HG02623 (cell line): ENCODE results near the gene KLHDC9.
"Not testable (repeated sequence)": the region's sequence is repeated elsewhere in the genome, so short reads cannot be mapped to it uniquely, and the experiment has no call there.

Source experiments
- ATAC-seq: cut with Tn5 transposase; IDR thresholded peaks from one replicate; pipeline ENCODE4 v1.9.1; 2021; ENCODE audit warnings: moderate library complexity; ENCODE audit not compliant: unreplicated experiment

The KLHDC9 gene

DNA sequence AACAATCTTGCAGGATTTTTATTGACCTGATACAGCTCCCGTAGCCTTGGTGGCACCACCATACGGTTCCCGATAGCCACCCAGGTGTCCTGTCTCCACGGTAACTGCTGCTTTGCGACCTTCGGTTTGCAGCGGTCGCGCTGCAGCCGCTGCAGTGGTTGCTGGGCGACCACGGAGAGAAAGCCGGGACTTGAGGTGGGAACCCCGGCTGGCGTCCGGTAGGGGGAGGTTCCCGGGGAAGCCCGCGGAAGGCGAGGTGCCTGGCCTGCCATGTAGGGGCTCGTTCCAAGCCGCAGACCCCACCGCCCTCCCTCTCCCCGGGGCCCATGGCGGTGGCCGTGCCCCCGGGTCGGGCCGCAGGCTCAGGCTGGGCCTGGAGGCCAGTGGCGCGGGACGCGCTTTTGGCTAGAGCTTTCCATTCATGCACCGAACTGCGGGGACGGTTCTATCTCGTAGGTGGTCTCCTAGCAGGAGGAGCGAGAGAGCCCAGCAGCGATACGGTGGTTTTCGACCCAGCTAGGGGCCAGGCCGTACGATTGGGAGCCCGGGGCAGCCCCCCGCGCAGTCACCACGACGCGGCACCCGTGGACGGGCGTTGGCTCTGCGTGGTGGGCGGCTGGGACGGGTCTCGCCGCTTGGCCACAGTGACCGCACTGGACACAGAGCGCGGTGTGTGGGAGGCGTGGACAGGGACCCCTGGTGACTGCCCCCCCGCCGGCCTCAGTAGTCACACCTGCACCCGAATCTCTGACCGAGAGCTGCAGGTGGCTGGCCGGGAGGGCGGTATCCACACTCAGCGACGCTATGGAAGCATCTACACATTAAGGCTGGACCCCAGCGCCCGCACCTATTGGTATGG lies at the start of gene KLHDC9:
Gene KLHDC9, plus strand, starts transcription at position 152 of the 859 bp plus-strand sequence. Its CDS starts 175 bp downstream, at position 327.
- peak; percentile 74 for ATAC-seq

- ATAC-seq, result no peak
Measured at GRCh38 chr1:161048949-161049722, 49.0 kb upstream of the KLHDC9 start.

- no peak for ATAC-seq
Measured at GRCh38 chr1:161051219-161051618, 46.9 kb upstream of the KLHDC9 start.

DNA sequence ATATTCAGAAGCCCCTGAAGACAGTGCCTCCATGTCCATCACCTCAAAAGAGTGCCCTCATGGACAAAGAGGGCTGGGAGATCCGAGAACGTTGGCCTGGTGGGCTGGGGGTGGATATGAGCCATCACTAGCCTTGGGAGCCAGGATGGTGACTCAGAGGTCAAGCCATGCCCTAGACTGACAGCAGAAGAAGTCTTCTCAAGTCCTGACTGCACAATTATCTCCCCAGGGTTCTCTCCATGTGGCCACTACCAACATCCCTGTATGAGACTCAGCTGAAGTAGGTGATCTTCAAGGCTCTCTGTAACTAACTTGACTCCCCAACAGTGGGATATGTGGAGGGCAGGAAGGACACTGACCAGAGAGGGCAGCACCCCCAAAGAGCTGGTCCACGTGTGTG lies 45.3 kb upstream of the KLHDC9 start:
- no peak for ATAC-seq

- ATAC-seq, result no peak
Measured at GRCh38 chr1:161054232-161054631, 43.9 kb upstream of the KLHDC9 start.

DNA sequence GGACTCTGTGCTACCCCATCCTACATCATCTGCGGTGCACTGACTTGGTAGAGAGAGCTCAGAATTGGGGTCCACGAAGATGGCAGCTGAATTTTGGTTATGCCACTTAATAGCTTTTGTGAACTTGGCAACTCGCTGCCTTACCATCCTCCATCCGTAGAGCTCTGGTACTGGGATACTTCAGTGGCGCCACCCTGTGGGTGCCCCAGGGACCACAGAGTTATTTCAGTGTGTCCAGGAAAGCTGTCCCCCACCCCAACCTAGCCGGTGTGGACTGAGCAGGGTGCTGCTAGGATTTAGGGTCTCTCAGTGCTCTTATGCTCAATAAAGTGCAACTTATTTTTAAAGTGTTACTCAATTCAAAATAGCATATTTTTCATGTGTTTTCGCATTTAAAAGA lies 43.4 kb upstream of the KLHDC9 start:
- no peak for ATAC-seq

DNA sequence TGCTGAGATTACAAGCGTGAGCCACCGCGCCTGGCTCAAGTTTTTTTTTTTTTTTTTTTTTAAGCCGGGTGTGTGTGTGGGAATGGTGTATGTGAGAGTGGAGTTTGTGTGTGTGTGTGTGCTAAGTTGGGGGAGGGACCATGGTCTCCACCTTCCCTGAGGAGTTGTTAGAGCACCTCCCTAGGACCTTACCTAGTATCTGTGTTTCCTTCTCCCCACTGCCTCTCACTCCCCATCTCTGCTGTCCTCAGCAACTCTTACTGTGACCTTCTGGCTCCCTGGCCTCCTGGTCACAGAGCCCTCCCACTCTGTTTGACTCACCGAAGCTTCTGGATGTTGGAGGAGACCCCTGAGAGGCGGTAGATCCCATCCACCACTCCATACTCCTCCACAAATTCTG lies 38.9 kb upstream of the KLHDC9 start:
- no peak for ATAC-seq

- no peak for ATAC-seq
Measured at GRCh38 chr1:161061419-161061818, 36.7 kb upstream of the KLHDC9 start.

- ATAC-seq, result not testable (repeated sequence)
Measured at GRCh38 chr1:161063936-161064335, 34.2 kb upstream of the KLHDC9 start.

- ATAC-seq, result not testable (repeated sequence)
Measured at GRCh38 chr1:161065681-161066080, 32.5 kb upstream of the KLHDC9 start.

DNA sequence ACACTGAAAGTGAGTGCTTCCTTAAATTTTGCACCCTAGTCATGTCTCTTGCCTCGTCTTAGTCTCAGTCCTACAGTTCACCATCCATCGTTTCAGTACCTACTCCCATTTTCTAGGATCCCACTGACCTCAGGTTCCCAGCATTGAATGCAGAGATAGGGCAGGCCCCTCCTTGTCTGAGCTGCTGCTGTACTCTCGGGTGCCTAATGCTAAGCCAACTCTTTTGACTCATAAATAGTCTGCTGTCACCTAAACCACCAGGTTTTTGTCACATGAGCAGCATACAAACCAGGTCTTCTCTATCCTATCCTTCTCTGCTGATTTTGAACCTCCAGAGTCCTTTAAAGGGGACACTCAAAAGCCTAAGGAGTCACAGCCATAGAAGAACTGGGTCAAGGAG lies 31.5 kb upstream of the KLHDC9 start:
- ATAC-seq, result no peak

- ATAC-seq, result peak; percentile 45
Measured at GRCh38 chr1:161068306-161069234, 29.6 kb upstream of the KLHDC9 start.

DNA sequence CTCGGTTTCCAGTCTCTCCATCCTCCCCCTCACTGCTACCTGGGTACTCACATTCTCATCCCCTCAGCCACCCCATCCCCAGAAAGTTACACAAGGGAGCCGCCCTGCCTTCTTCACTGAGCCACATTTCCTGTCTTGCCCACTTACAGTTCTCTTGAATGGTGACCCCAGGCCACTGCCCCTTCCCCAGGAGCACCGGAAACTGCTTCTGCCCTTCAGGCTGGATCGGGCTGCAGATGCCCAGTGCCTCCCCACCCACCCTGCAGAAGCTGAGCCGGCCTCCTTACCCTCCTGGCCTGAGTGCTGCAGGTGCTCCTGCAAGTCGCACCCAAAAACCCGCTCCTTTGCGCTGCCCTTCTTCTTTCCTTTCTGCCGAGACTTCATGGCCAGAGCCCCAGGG lies 28.9 kb upstream of the KLHDC9 start:
- ATAC-seq, result no peak

GRCh38 chr1:161069731-161070270 lies 28.4 kb upstream of the KLHDC9 start, which contains the start of gene ARHGAP30:
Gene ARHGAP30, minus strand, starts transcription at chr1:161069891. Its CDS starts 267 bp downstream, at chr1:161069624.
- peak; percentile 66 for ATAC-seq

DNA sequence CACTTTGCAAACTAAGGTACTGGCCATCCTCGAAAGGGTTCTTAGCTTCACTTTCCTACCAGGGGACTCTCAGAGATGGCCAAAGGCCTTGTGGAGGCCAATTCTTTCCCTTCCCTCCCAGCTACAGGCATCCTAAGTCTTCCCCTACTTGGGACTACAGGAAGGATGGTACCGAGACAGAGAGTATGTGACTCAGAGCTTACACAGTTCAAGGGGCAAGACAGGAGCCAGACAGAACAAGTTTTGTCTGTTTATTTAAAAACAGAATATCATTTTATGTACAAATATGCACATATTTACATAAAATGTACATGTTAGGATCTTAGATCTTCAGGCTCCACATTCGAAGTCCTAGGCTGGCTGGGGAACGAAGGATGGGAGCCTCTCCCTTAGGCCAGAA lies 27.4 kb upstream of the KLHDC9 start:
- no peak for ATAC-seq

- no peak for ATAC-seq
Measured at GRCh38 chr1:161071886-161072371, 26.2 kb upstream of the KLHDC9 start.

DNA sequence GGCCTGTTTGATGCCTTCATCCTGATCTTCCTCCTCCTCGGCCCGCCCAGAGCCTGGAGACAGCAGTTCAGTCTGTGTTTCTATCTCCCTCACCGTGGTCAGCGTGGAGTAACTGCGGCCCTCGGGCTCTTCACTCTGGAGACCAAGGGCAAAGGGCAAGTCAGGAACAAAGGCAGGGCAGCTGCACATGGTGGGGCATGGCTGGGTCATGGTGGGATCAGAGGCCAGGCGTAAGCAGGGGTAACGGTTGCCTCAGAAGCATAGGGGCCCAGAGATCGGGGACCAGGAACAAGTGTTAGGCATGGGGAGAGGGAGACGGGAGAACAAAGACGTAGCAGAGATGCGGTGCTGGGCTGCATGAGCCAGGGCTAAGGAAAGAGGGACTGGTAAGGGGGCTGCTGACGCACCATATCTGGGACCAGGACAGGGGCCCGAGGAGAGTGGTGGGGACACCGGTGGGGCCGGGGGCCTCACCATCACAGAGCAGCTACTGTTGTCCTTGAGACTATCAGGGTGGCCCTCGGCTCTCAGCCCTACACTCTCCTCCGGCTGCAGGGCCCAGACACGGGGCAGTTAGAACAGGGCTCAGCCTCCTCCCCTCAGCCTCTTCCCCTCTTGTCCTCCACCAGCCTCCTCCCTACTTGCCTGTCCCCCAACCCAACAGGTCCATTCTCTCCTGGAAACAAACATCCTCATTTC lies 25.3 kb upstream of the KLHDC9 start:
- no peak for ATAC-seq

- no peak for ATAC-seq
Measured at GRCh38 chr1:161073474-161074121, 24.6 kb upstream of the KLHDC9 start.

GRCh38 chr1:161074676-161075368 lies 23.3 kb upstream of the KLHDC9 start:
- ATAC-seq, result no peak
